Neutrophil (primary cell): ENCODE measurements around the gene CCDC9.

ENCODE experiments used
- H3K27ac ChIP-seq: fragments of 200-600 bp; sonication (generic); 2 replicates; pipeline ENCODE4 v1.5.1; 2016; ENCODE audit warnings: mild to moderate bottlenecking, moderate library complexity
- H3K27me3 ChIP-seq: fragments of 200-600 bp; sonication (generic); 2 replicates; pipeline ENCODE4 v1.6.0; 2016; ENCODE audit warnings: mild to moderate bottlenecking
- H3K36me3 ChIP-seq: fragments of 200-600 bp; sonication (generic); 2 replicates; pipeline ENCODE4 v1.5.1; 2017
- H3K4me1 ChIP-seq, 2 experiments: fragments of 200-600 bp in 1 of 2; sonication (generic) in 1 of 2; 1 replicate in 1 of 2; 2 replicates in 1 of 2; pipeline versions ENCODE4 v1.5.1 to v1.6.1; 2013 to 2016; ENCODE audit warnings: low read depth in 1 of 2, low read length in 1 of 2, mild to moderate bottlenecking in 1 of 2, moderate library complexity in 1 of 2; ENCODE audit not compliant: control insufficient read depth in 1 of 2, insufficient read depth in 1 of 2
- H3K4me3 ChIP-seq, 2 experiments: fragments of 200-600 bp in 1 of 2; sonication (generic) in 1 of 2; 1 replicate in 1 of 2; 2 replicates in 1 of 2; pipeline ENCODE4 v1.5.1; 2013 to 2016; ENCODE audit warnings: low read depth in 1 of 2, low read length in 1 of 2, mild to moderate bottlenecking in 1 of 2, moderate library complexity in 1 of 2
- H3K9me3 ChIP-seq: fragments of 200-600 bp; sonication (generic); 2 replicates; pipeline ENCODE4 v1.5.1; 2016
- CTCF ChIP-seq: fragments of 200-600 bp; sonication (generic); IDR thresholded peaks from 2 replicates; pipeline ENCODE4 v1.5.1; 2016; ENCODE audit warnings: antibody characterized with exemption

CCDC9 gene

GRCh38 chr19:47239152-47239551 lies 17.2 kb upstream of the CCDC9 start:
- no peaks in the 10 kb centered on the region for H3K9me3 ChIP-seq
- H3K4me3 ChIP-seq = no peak overlapping the region
- peaks cover 96% of the 10 kb centered on the region for H3K27me3 ChIP-seq
- TF ChIP-seq CTCF = no peak
- no peak overlapping the region for H3K27ac ChIP-seq
- no peaks in the 10 kb centered on the region for H3K36me3 ChIP-seq
- H3K4me1 ChIP-seq = peaks cover 31 to 34% of the 10 kb centered on the region in 2 experiments

GRCh38 chr19:47239610-47240296 lies 16.6 kb upstream of the CCDC9 start:
- H3K4me3 ChIP-seq = no peak overlapping the region
- H3K9me3 ChIP-seq = no peaks in the 10 kb centered on the region
- no peaks in the 10 kb centered on the region for H3K36me3 ChIP-seq
- no peak for TF ChIP-seq CTCF
- H3K4me1 ChIP-seq = peaks cover 36 to 40% of the 10 kb centered on the region in 2 experiments
- H3K27ac ChIP-seq = no peak overlapping the region
- H3K27me3 ChIP-seq = peaks cover 91% of the 10 kb centered on the region

- Histone ChIP-seq H3K9me3 (no peaks in the 10 kb centered on the region), H3K4me3 (no peak overlapping the region), H3K27me3 (peaks cover 90% of the 10 kb centered on the region), H3K36me3 (no peaks in the 10 kb centered on the region), H3K4me1 (peaks cover 37 to 43% of the 10 kb centered on the region in 2 experiments), H3K27ac (no peak overlapping the region)
- TF ChIP-seq CTCF = no peak
These were observed 15.8 kb upstream of the CCDC9 start for GRCh38 chr19:47240556-47240955.

- no peak for TF ChIP-seq CTCF
- Histone ChIP-seq H3K9me3 (no peaks in the 10 kb centered on the region), H3K4me3 (peak overlapping the region in 1 of 2 experiments; percentile 18), H3K4me1 (peaks cover 37 to 43% of the 10 kb centered on the region in 2 experiments), H3K36me3 (no peaks in the 10 kb centered on the region), H3K27ac (no peak overlapping the region), H3K27me3 (peaks cover 88% of the 10 kb centered on the region)
These were observed 15.1 kb upstream of the CCDC9 start for GRCh38 chr19:47240996-47241918.

GRCh38 chr19:47241919-47242577 lies 14.3 kb upstream of the CCDC9 start:
- Histone ChIP-seq H3K4me3 (no peak overlapping the region), H3K27me3 (peaks cover 80% of the 10 kb centered on the region), H3K27ac (no peak overlapping the region), H3K4me1 (peaks cover 37 to 43% of the 10 kb centered on the region in 2 experiments), H3K9me3 (no peaks in the 10 kb centered on the region), H3K36me3 (no peaks in the 10 kb centered on the region)
- no peak for TF ChIP-seq CTCF
